ENCODE results near the gene RFX3.

Gene RFX3

GRCh38 chr9:3482578-3482977 is 43.2 kb downstream of the RFX3 start:
- in situ Hi-C loops (cut with MboI; ENCODE audit: low pct_unique_long_range_greater_than_20kb, low sequenced_read_pairs, unreplicated experiment) = no loop called here
- no peak for DNase-seq (ENCODE audit: low spot score)
- TF ChIP-seq CTCF (IDR thresholded peaks at IDR 0.05; ENCODE audit: extremely low read depth, insufficient read depth, missing control alignments) = no peak

- in situ Hi-C loops (cut with MboI; ENCODE audit: low pct_unique_long_range_greater_than_20kb, low sequenced_read_pairs, unreplicated experiment) = no loop called here
- no peak for TF ChIP-seq CTCF (IDR thresholded peaks at IDR 0.05; ENCODE audit: extremely low read depth, insufficient read depth, missing control alignments)
- DNase-seq (ENCODE audit: low spot score) = no peak
Observed at GRCh38 chr9:3480353-3480655, 45.5 kb downstream of the RFX3 start.

- no peak for DNase-seq (ENCODE audit: low spot score)
- in situ Hi-C loops (cut with MboI; ENCODE audit: low pct_unique_long_range_greater_than_20kb, low sequenced_read_pairs, unreplicated experiment) = loop anchor here (10.0 kb wide), 2 partner anchors 165 to 245 kb away; no protein-coding TSS in a partner anchor
- TF ChIP-seq CTCF (IDR thresholded peaks at IDR 0.05; ENCODE audit: extremely low read depth, insufficient read depth, missing control alignments) = no peak
Observed at GRCh38 chr9:3479514-3480352, 46.1 kb downstream of the RFX3 start.

- in situ Hi-C loops (cut with MboI; ENCODE audit: low pct_unique_long_range_greater_than_20kb, low sequenced_read_pairs, unreplicated experiment) = loop anchor here (10.0 kb wide), 2 partner anchors 166 to 246 kb away; no protein-coding TSS in a partner anchor
- DNase-seq (ENCODE audit: low spot score) = no peak
Observed at GRCh38 chr9:3478549-3478953, 47.2 kb downstream of the RFX3 start.

GRCh38 chr9:3477236-3477834 is 48.5 kb downstream of the RFX3 start:
- no peak for TF ChIP-seq CTCF (IDR thresholded peaks at IDR 0.05; ENCODE audit: extremely low read depth, insufficient read depth, missing control alignments)
- in situ Hi-C loops (cut with MboI; ENCODE audit: low pct_unique_long_range_greater_than_20kb, low sequenced_read_pairs, unreplicated experiment) = loop anchor here (10.0 kb wide), 2 partner anchors 167 to 247 kb away; no protein-coding TSS in a partner anchor
- DNase-seq (ENCODE audit: low spot score) = no peak

More at GRCh38 chr9:3478549-3478953, 47.2 kb downstream of the RFX3 start:
- TF ChIP-seq CTCF (IDR thresholded peaks at IDR 0.05; ENCODE audit: extremely low read depth, insufficient read depth, missing control alignments) = no peak

GRCh38 chr9:3475300-3476020 is 50.3 kb downstream of the RFX3 start:
- no peak for DNase-seq (ENCODE audit: low spot score)
- in situ Hi-C loops (cut with MboI; ENCODE audit: low pct_unique_long_range_greater_than_20kb, low sequenced_read_pairs, unreplicated experiment) = loop anchor here (10.0 kb wide), 2 partner anchors 169 to 249 kb away; no protein-coding TSS in a partner anchor
- peak; percentile 27 for TF ChIP-seq CTCF (IDR thresholded peaks at IDR 0.05; ENCODE audit: extremely low read depth, insufficient read depth, missing control alignments)

All from GM13977 (cell line).